Neural progenitor cell (in vitro differentiated cells): ENCODE measurements around the gene DNAJB14.

Experiments used
- EZH2 ChIP-seq: fragments of 200-600 bp; sonication (generic); IDR thresholded peaks from 2 replicates; pipeline ENCODE4 v1.6.1; 2017; ENCODE audit warnings: antibody characterized with exemption, mild to moderate bottlenecking, moderate library complexity
- EZH2phosphoT487 ChIP-seq: fragments of 200-600 bp; sonication (generic); IDR thresholded peaks from 2 replicates; pipeline ENCODE4 v1.6.1; 2017; ENCODE audit warnings: antibody characterized with exemption
- TF ChIP-seq, protein P1 (sequence below): fragments of 200-600 bp; sonication (generic); IDR thresholded peaks from 2 replicates; pipeline ENCODE4 v1.5.1; 2017; ENCODE audit warnings: antibody characterized with exemption, mild to moderate bottlenecking

DNA sequence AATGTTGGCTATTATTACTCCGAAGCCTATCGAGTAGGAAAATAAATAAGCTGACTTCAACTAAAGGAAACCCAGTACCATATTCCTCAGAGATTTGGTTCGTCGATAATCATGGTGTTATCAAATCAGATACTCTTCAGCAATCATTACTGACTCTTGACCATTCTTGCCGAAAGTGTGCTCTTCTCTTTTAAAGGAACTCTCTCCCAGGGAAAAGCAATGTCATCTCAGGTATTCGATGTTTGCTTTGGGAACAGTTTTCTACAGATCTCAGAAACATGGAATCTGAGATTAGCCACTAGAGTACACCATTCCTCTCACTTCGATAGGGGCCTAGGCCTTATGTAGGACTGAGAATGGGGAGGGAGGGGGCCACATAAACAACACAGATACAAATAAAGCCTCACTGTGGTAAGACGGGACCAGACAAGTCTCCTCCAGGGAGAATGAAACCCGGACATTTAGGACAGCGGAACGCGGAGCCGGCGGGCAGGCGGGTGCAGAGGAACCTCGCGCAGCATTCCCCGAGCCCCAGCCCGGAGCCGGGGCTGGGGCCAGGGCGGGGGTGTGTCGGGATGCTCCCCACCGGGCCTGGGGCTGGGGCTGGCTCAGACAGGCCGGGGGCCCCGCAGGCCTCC is 581 bp downstream of the DNAJB14 start:
- TF ChIP-seq, protein P1, sequence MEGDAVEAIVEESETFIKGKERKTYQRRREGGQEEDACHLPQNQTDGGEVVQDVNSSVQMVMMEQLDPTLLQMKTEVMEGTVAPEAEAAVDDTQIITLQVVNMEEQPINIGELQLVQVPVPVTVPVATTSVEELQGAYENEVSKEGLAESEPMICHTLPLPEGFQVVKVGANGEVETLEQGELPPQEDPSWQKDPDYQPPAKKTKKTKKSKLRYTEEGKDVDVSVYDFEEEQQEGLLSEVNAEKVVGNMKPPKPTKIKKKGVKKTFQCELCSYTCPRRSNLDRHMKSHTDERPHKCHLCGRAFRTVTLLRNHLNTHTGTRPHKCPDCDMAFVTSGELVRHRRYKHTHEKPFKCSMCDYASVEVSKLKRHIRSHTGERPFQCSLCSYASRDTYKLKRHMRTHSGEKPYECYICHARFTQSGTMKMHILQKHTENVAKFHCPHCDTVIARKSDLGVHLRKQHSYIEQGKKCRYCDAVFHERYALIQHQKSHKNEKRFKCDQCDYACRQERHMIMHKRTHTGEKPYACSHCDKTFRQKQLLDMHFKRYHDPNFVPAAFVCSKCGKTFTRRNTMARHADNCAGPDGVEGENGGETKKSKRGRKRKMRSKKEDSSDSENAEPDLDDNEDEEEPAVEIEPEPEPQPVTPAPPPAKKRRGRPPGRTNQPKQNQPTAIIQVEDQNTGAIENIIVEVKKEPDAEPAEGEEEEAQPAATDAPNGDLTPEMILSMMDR: no peak
- TF ChIP-seq EZH2: no peak
- TF ChIP-seq EZH2phosphoT487: no peak
